Mammary epithelial cell (primary cell): ENCODE results near the gene PIGB.

Experiments used
- CTCF ChIP-seq, 2 donors: IDR thresholded peaks in 1 of 2; conservative IDR thresholded peaks in 1 of 2; 2 replicates each; pipeline ENCODE4 v1.5.1; 2011 to 2012; ENCODE audit warnings: inconsistent platforms in 2 of 2, low read length in 2 of 2, mild to moderate bottlenecking in 2 of 2, control low read depth in 1 of 2, low read depth in 1 of 2; ENCODE audit not compliant: insufficient read depth in 1 of 2; ENCODE audit errors: extremely low read depth in 1 of 2
- EZH2 ChIP-seq: IDR thresholded peaks from 2 replicates; pipeline ENCODE4 v1.6.1; 2012; ENCODE audit warnings: low read length, inconsistent platforms, borderline replicate concordance

GRCh38 chr15:55403531-55403930, 84.5 kb downstream of the PIGB start:
- no peak for TF ChIP-seq CTCF (conservative IDR thresholded peaks at IDR 0.05 in 1 of 2, IDR thresholded peaks at IDR 0.05 in 1 of 2; ENCODE audit: extremely low read depth in 1 of 2, insufficient read depth in 1 of 2, low read depth in 1 of 2, low read length in 2 of 2)
- TF ChIP-seq EZH2: no peak
